Transverse colon (tissue), 4 donors: Measurements from ENCODE around the gene STXBP5. TPM values are rescaled to one million over a fixed set of nuclear protein-coding genes. Genes with fewer than 3 reads are reported as not detected.

ENCODE experiments used
- DNase-seq: peaks from one replicate; pipeline ENCODE4 v3.0.0-alpha.2; 2019
- H3K27ac ChIP-seq, 4 donors: fragments of 200-600 bp; sonication (generic); 2 replicates each; pipeline ENCODE4 v1.5.1; 2016 to 2018; ENCODE audit warnings: inconsistent platforms in 4 of 4
- H3K27me3 ChIP-seq: fragments of 200-600 bp; sonication (generic); 2 replicates; pipeline ENCODE4 v1.5.1; 2017; ENCODE audit warnings: inconsistent platforms
- H3K36me3 ChIP-seq, 4 donors: fragments of 200-600 bp; sonication (generic); 2 replicates each; pipeline ENCODE4 v1.5.1; 2017 to 2019; ENCODE audit warnings: inconsistent platforms in 4 of 4
- H3K4me1 ChIP-seq, 4 donors: fragments of 200-600 bp; sonication (generic); 2 replicates each; pipeline ENCODE4 v1.5.1; 2017 to 2020; ENCODE audit warnings: inconsistent platforms in 4 of 4
- H3K4me3 ChIP-seq, 4 donors: fragments of 200-600 bp; sonication (generic); 1 replicate in 1 of 4; 2 replicates in 3 of 4; pipeline versions ENCODE4 v1.5.1 to v1.6.1; 2017 to 2019; ENCODE audit warnings: inconsistent platforms in 4 of 4
- H3K9me3 ChIP-seq, 2 donors: fragments of 200-600 bp; sonication (generic); 2 replicates each; pipeline ENCODE4 v1.5.1; 2017 to 2019; ENCODE audit warnings: inconsistent platforms in 2 of 2
- CTCF ChIP-seq, 5 experiments: fragments of 200-600 bp in 3 of 5; fragments of 450-650 bp in 2 of 5; sonication (generic) in 3 of 5; IDR thresholded peaks; 1 replicate in 2 of 5; 2 replicates in 3 of 5; pipeline ENCODE4 v1.5.1; 2016 to 2017; ENCODE audit warnings: antibody characterized with exemption in 5 of 5, inconsistent platforms in 3 of 5, mild to moderate bottlenecking in 2 of 5, moderate library complexity in 1 of 5
- EP300 ChIP-seq: sonication (generic); formaldehyde crosslinking; IDR thresholded peaks from one replicate; pipeline ENCODE4 v1.6.1; 2017; ENCODE audit warnings: antibody characterized with exemption, low read depth
- POLR2A ChIP-seq: fragments of 450-650 bp; IDR thresholded peaks from one replicate; pipeline ENCODE4 v1.6.1; 2016; ENCODE audit warnings: antibody characterized with exemption, mild to moderate bottlenecking, moderate library complexity
- POLR2AphosphoS5 ChIP-seq, 3 donors: sonication (generic); formaldehyde crosslinking; IDR thresholded peaks; one replicate each; pipeline ENCODE4 v1.6.1; 2016; ENCODE audit warnings: antibody characterized with exemption in 3 of 3
- WGBS, 2 donors: methylation state at CpG; one replicate each; pipeline ENCODE4 v1.1.5; 2018; ENCODE audit warnings: low coverage in 1 of 2; 5-methylcytosine and 5-hydroxymethylcytosine counted together
- in situ Hi-C, 4 donors: fragments of 200-750 bp; cut with MboI; loops; one replicate each; pipeline versions ENCODE4 v1.15.0 to v1.15.1; 2017; ENCODE audit warnings: low sequenced_read_pairs in 3 of 4, low pct_ligation_motif_present in 1 of 4, low pct_unique_long_range_greater_than_20kb in 1 of 4
- intact Hi-C: fragments of 100-400 bp; cut with DNase I; formaldehyde crosslinking; loops from one replicate; pipeline ENCODE4 v1.15.1; 2023; ENCODE audit warnings: low total_unique reads
- total RNA-seq, 4 donors: library from RNA; depleted of rRNA; stranded (reverse); fragments of >200 nt; gene quantifications; one replicate each; pipeline ENCODE4 v1.1.0, GENCODE V29; 2016

Gene STXBP5
- total RNA-seq, 4 donors from 2014 or later = 58.7 to 99.5 (median 85.0) TPM

- intact Hi-C loops = no loop called here
- 50 to 82% methylated on average over 2 to 5 of the region's 5 CpGs for WGBS, 2 donors
- no peak for DNase-seq
- H3K27ac ChIP-seq = no peak overlapping the region
- no peaks in the 10 kb centered on the region for H3K36me3 ChIP-seq
- no peaks in the 10 kb centered on the region for H3K27me3 ChIP-seq
- H3K9me3 ChIP-seq = no peaks in the 10 kb centered on the region
- in situ Hi-C loops = no loop called here
- TF ChIP-seq POLR2AphosphoS5 (IDR thresholded peaks at IDR 0.05) = no peak
- TF ChIP-seq EP300 = no peak
- no peak for TF ChIP-seq CTCF (IDR thresholded peaks at IDR 0.05)
- TF ChIP-seq POLR2A = no peak
- peaks cover 0 to 6% (median 0%) of the 10 kb centered on the region in 4 donors for H3K4me1 ChIP-seq
- no peak overlapping the region for H3K4me3 ChIP-seq
Observed at GRCh38 chr6:147190556-147190955, 13.7 kb upstream of the STXBP5 start.

- intact Hi-C loops = no loop called here
- H3K36me3 ChIP-seq = no peaks in the 10 kb centered on the region
- in situ Hi-C loops = no loop called here
- peaks cover 0 to 6% (median 0%) of the 10 kb centered on the region in 4 donors for H3K4me1 ChIP-seq
- no peaks in the 10 kb centered on the region for H3K27me3 ChIP-seq
- H3K4me3 ChIP-seq = no peak overlapping the region
- TF ChIP-seq EP300 = no peak
- no peak for TF ChIP-seq POLR2AphosphoS5 (IDR thresholded peaks at IDR 0.05)
- H3K9me3 ChIP-seq = no peaks in the 10 kb centered on the region
- no peak for DNase-seq
- no peak overlapping the region for H3K27ac ChIP-seq
- 50 to 62% methylated on average over 2 to 3 of the region's 3 CpGs for WGBS, 2 donors
Observed at GRCh38 chr6:147192278-147192911, 11.8 kb upstream of the STXBP5 start.

- Histone ChIP-seq H3K4me1 (peaks cover 0 to 6% (median 0%) of the 10 kb centered on the region in 4 donors), H3K4me3 (no peak overlapping the region), H3K27ac (no peak overlapping the region), H3K9me3 (no peaks in the 10 kb centered on the region), H3K36me3 (no peaks in the 10 kb centered on the region), H3K27me3 (no peaks in the 10 kb centered on the region)
- intact Hi-C loops = no loop called here
- TF ChIP-seq EP300 (no peak), POLR2A (no peak), CTCF (IDR thresholded peaks at IDR 0.05) (no peak), POLR2AphosphoS5 (IDR thresholded peaks at IDR 0.05) (no peak)
- in situ Hi-C loops = no loop called here
- WGBS, 2 donors = 76 to 81% methylated on average over 5 to 6 of the region's 6 CpGs
- no peak for DNase-seq
Observed at GRCh38 chr6:147194652-147195411, 9.4 kb upstream of the STXBP5 start.

GRCh38 chr6:147195510-147195909 lies 8.7 kb upstream of the STXBP5 start:
- Histone ChIP-seq H3K4me1 (peaks cover 0 to 6% (median 0%) of the 10 kb centered on the region in 4 donors), H3K27ac (no peak overlapping the region), H3K27me3 (no peaks in the 10 kb centered on the region), H3K9me3 (no peaks in the 10 kb centered on the region), H3K4me3 (no peak overlapping the region), H3K36me3 (no peaks in the 10 kb centered on the region)
- TF ChIP-seq CTCF (IDR thresholded peaks at IDR 0.05) (no peak), EP300 (no peak)
- intact Hi-C loops = no loop called here
- in situ Hi-C loops = no loop called here
- DNase-seq = no peak
- WGBS, 2 donors = 38 to 92% methylated on average over 1 to 3 of the region's 3 CpGs
